KMS-11 (cell line): ENCODE measurements around the gene CLIP3.

Experiments used
- H2AFZ ChIP-seq: fragments of 200-600 bp; sonication (generic); 2 replicates; pipeline ENCODE4 v1.6.1; 2016; ENCODE audit warnings: antibody characterized with exemption, mixed run types, low read depth
- H3K27ac ChIP-seq: fragments of 200-600 bp; sonication (generic); 2 replicates; pipeline ENCODE4 v1.6.1; 2016; ENCODE audit warnings: mild to moderate bottlenecking, mixed run types
- H3K27me3 ChIP-seq: fragments of 200-600 bp; sonication (generic); 2 replicates; pipeline ENCODE4 v1.6.1; 2017; ENCODE audit warnings: mild to moderate bottlenecking, low read depth, mixed run types, moderate library complexity; ENCODE audit not compliant: insufficient read depth
- H3K36me3 ChIP-seq: fragments of 200-600 bp; sonication (generic); 2 replicates; pipeline ENCODE4 v1.6.1; 2017; ENCODE audit warnings: mild to moderate bottlenecking, mixed run types; ENCODE audit not compliant: insufficient read depth
- H3K4me1 ChIP-seq: fragments of 200-600 bp; sonication (generic); 2 replicates; pipeline ENCODE4 v1.6.1; 2016; ENCODE audit warnings: mild to moderate bottlenecking, low read depth, mixed run types; ENCODE audit not compliant: poor library complexity, severe bottlenecking
- H3K4me2 ChIP-seq: fragments of 200-600 bp; sonication (generic); 2 replicates; pipeline ENCODE4 v1.7.0; 2016; ENCODE audit warnings: mild to moderate bottlenecking, mixed run types
- H3K4me3 ChIP-seq: fragments of 200-600 bp; sonication (generic); IDR thresholded peaks from 2 replicates; pipeline ENCODE4 v1.6.1; 2017; ENCODE audit warnings: low read depth, low read length, mixed read lengths; ENCODE audit not compliant: insufficient read depth
- H3K79me2 ChIP-seq: fragments of 200-600 bp; sonication (generic); 2 replicates; pipeline ENCODE4 v1.6.1; 2016; ENCODE audit warnings: low read depth, mixed run types; ENCODE audit not compliant: insufficient read depth
- H3K9ac ChIP-seq: fragments of 200-600 bp; sonication (generic); 2 replicates; pipeline ENCODE4 v1.6.1; 2016; ENCODE audit warnings: mild to moderate bottlenecking, mixed run types
- H4K20me1 ChIP-seq: fragments of 200-600 bp; sonication (generic); 2 replicates; pipeline ENCODE4 v1.6.1; 2016; ENCODE audit warnings: mild to moderate bottlenecking, mixed run types; ENCODE audit not compliant: insufficient read depth
- TF ChIP-seq, protein P1 (sequence below): fragments of 200-600 bp; sonication (generic); conservative IDR thresholded peaks from 2 replicates; pipeline ENCODE4 v1.6.1; 2017; ENCODE audit warnings: low read depth, mild to moderate bottlenecking, antibody characterized with exemption, low read length, moderate library complexity, mixed read lengths

The CLIP3 gene

DNA sequence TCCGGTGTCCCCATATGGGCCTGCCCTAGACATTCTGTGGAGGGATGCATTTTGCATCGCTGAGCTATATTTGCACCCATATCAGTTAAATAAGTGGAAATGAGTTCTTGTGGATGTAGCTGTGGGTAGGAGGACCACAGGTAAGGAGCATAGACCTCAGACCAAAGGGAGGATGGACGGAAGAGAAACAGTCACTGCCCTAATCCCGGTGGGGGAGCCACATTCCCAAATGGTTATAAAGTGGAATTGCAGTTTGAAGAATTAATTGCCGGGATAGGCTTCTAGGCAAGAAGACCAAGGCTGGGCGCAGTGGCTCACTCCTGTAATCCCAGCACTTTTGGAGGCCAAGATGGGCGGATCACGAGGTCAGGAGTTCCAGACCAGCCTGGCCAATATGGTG lies 35.9 kb downstream of the CLIP3 start:
- H3K4me1 ChIP-seq, result peaks cover 8% of the 10 kb centered on the region
- no peak overlapping the region for H3K27ac ChIP-seq
- H3K27me3 ChIP-seq, result no peaks in the 10 kb centered on the region
- no peaks in the 10 kb centered on the region for H4K20me1 ChIP-seq
- H2AFZ ChIP-seq, result no peak overlapping the region
- H3K4me2 ChIP-seq, result peak overlapping the region; percentile 85; the same call in 1 of the 2 replicates
- TF ChIP-seq, protein P1, sequence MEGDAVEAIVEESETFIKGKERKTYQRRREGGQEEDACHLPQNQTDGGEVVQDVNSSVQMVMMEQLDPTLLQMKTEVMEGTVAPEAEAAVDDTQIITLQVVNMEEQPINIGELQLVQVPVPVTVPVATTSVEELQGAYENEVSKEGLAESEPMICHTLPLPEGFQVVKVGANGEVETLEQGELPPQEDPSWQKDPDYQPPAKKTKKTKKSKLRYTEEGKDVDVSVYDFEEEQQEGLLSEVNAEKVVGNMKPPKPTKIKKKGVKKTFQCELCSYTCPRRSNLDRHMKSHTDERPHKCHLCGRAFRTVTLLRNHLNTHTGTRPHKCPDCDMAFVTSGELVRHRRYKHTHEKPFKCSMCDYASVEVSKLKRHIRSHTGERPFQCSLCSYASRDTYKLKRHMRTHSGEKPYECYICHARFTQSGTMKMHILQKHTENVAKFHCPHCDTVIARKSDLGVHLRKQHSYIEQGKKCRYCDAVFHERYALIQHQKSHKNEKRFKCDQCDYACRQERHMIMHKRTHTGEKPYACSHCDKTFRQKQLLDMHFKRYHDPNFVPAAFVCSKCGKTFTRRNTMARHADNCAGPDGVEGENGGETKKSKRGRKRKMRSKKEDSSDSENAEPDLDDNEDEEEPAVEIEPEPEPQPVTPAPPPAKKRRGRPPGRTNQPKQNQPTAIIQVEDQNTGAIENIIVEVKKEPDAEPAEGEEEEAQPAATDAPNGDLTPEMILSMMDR, result no peak
- H3K9ac ChIP-seq, result no peak overlapping the region
- H3K4me3 ChIP-seq, result no peak overlapping the region
- H3K79me2 ChIP-seq, result peaks cover 19% of the 10 kb centered on the region
- H3K36me3 ChIP-seq, result no peaks in the 10 kb centered on the region

GRCh38 chr19:35995048-35995993 lies 37.4 kb downstream of the CLIP3 start, which contains the start of gene SDHAF1:
SDHAF1 (plus strand) TSS chr19:35995188; CDS start chr19:35995275, 87 bp downstream.
- Histone ChIP-seq H3K27me3 (no peaks in the 10 kb centered on the region), H3K27ac (peak within 1 kb of the TSS; percentile 35), H3K4me2 (peak within 1 kb of the TSS; percentile 85), H3K79me2 (peaks cover 19% of the 10 kb centered on the region), H3K36me3 (no peaks in the 10 kb centered on the region), H4K20me1 (no peaks in the 10 kb centered on the region), H3K4me3 (no peak within 1 kb of the TSS), H3K9ac (peak within 1 kb of the TSS; percentile 57), H2AFZ (peak within 1 kb of the TSS; percentile 86), H3K4me1 (peaks cover 8% of the 10 kb centered on the region)
- TF ChIP-seq, protein P1, result no peak

- H3K4me2 ChIP-seq, result no peak overlapping the region
These were observed 38.6 kb downstream of the CLIP3 start for GRCh38 chr19:35993923-35994598.

More at GRCh38 chr19:35993923-35994598, 38.6 kb downstream of the CLIP3 start:
- no peaks in the 10 kb centered on the region for H3K27me3 ChIP-seq
- peaks cover 19% of the 10 kb centered on the region for H3K79me2 ChIP-seq
- no peak overlapping the region for H2AFZ ChIP-seq
- no peaks in the 10 kb centered on the region for H3K36me3 ChIP-seq
- H3K27ac ChIP-seq, result no peak overlapping the region
- TF ChIP-seq, protein P1, result no peak
- peaks cover 8% of the 10 kb centered on the region for H3K4me1 ChIP-seq
- H3K4me3 ChIP-seq, result no peak overlapping the region
- H3K9ac ChIP-seq, result no peak overlapping the region
- no peaks in the 10 kb centered on the region for H4K20me1 ChIP-seq
